Mammary epithelial cell (primary cell): ENCODE data around the gene ADGRA3.
"Not testable (repeated sequence)": the region's sequence is repeated elsewhere in the genome, so short reads cannot be mapped to it uniquely, and the experiment has no call there.

ENCODE experiments used
- CTCF ChIP-seq, 2 donors: IDR thresholded peaks in 1 of 2; conservative IDR thresholded peaks in 1 of 2; 2 replicates each; pipeline ENCODE4 v1.5.1; 2011 to 2012; ENCODE audit warnings: inconsistent platforms in 2 of 2, low read length in 2 of 2, mild to moderate bottlenecking in 2 of 2, control low read depth in 1 of 2, low read depth in 1 of 2; ENCODE audit not compliant: insufficient read depth in 1 of 2; ENCODE audit errors: extremely low read depth in 1 of 2
- EZH2 ChIP-seq: IDR thresholded peaks from 2 replicates; pipeline ENCODE4 v1.6.1; 2012; ENCODE audit warnings: low read length, inconsistent platforms, borderline replicate concordance

GRCh38 chr4:22475311-22475646 is 40.6 kb downstream of the ADGRA3 start:
- TF ChIP-seq EZH2; CTCF (conservative IDR thresholded peaks at IDR 0.05 in 1 of 2, IDR thresholded peaks at IDR 0.05 in 1 of 2; ENCODE audit: extremely low read depth in 1 of 2, insufficient read depth in 1 of 2, low read depth in 1 of 2, low read length in 2 of 2): not testable (repeated sequence)
